Activated CD4-positive, alpha-beta T cell treated with anti-CD3 and anti-CD28 coated beads for 36 hours (primary cell): ENCODE measurements around the gene RAB17. TPM values are rescaled to one million over a fixed set of nuclear protein-coding genes. Genes with fewer than 3 reads are reported as not detected.

ENCODE experiments used
- ATAC-seq: fragments of 200-7000 bp; cut with Tn5 transposase; one replicate; pipeline ENCODE4 v1.10.0; 2021; ENCODE audit warnings: mild to moderate bottlenecking, moderate library complexity
- CTCF ChIA-PET: fragments of 350-600 bp; sonication (Branson Sonifier 250); formaldehyde crosslinking; loops from one replicate; lab custom pipeline; 2021; ENCODE audit warnings: antibody characterized with exemption; lab: Charles Lee
- POLR2A ChIA-PET: fragments of 350-600 bp; sonication (Branson Sonifier 250); formaldehyde crosslinking; loops from one replicate; lab custom pipeline; 2021; ENCODE audit warnings: antibody characterized with exemption, inconsistent platforms; lab: Charles Lee
- DNase-seq: peaks from one replicate; pipeline ENCODE4 v3.0.0-alpha.2; 2020
- H3K27ac Mint-ChIP-seq: one replicate; pipeline ENCODE4 v1.8.0; 2021; ENCODE audit warnings: mixed read lengths
- H3K27me3 Mint-ChIP-seq: one replicate; pipeline ENCODE4 v1.8.0; 2021; ENCODE audit warnings: mixed read lengths
- H3K36me3 Mint-ChIP-seq: one replicate; pipeline ENCODE4 v1.8.0; 2021; ENCODE audit warnings: low read depth, mixed read lengths
- H3K4me1 Mint-ChIP-seq: one replicate; pipeline ENCODE4 v1.8.0; 2021; ENCODE audit warnings: mixed read lengths
- H3K4me3 Mint-ChIP-seq: one replicate; pipeline ENCODE4 v1.8.0; 2021; ENCODE audit warnings: mild to moderate bottlenecking, moderate library complexity, mixed read lengths
- H3K9me3 Mint-ChIP-seq: one replicate; pipeline ENCODE4 v1.8.0; 2021; ENCODE audit warnings: low read depth, mixed read lengths
- intact Hi-C, 2 experiments: fragments of 100-400 bp; cut with DNase I in 1 of 2; cut with micrococcal nuclease in 1 of 2; formaldehyde crosslinking; loops; one replicate each; pipeline versions ENCODE4 v1.14.2 to v1.15.1; 2022 to 2024; cut with DNase I, micrococcal nuclease
- total RNA-seq, 2 experiments: library from RNA; stranded (reverse); gene quantifications; one replicate each; pipeline ENCODE4 v1.2.3, GENCODE V29; 2021

RAB17 gene
- total RNA-seq, 2 experiments from 2014 or later: 0.18 to 0.30 TPM

DNA sequence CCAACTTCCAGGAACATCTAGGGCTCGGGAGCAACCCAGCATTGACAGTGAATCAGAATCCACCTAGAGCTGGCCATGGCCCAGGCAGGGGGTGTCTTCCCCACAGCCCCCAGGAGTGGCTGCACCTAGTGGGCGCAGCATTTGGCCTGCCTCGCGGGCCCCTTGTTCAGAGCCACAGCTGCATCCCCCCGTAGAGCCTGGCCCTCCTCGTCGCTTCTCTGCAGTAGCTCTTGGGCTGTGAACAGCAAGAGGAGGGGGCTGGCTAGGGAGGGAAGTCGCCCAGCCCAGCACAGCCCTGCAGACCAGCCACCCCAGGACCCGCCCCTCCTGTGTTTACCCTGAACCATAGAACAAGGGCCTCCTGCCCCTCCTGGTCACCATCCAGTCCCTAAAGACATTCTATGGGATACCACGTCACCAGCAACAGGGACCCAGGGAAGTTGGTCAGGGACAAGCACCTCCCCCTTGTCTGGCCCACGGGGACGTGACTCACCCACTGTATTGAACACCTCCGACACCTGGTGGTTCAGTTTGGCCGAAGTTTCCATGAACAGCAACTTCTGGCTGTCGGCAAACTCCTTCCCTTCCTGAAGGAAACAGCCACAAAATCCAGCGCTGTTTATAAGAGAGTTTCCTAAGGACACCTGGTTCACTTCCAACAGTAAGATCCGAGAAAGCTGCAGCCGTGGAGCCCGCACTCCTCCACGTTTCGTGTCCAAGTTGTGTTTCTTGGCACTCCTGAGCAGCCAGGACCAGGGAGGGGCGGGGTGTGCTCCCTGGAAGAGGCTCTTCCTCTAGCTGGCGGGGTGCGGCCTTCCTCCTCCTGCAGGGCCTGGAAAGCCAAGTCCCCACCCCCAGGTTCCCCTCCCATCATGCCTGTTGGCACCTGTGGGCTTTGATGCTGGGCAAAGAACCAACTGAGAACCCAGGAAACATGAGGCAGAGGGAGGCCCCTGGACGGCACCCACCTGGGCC lies 15.4 kb downstream of the RAB17 start:
- Mint-ChIP-seq H3K4me1 (no peaks in the 10 kb centered on the region), H3K9me3 (no peaks in the 10 kb centered on the region), H3K27ac (no peak overlapping the region), H3K36me3 (no peaks in the 10 kb centered on the region), H3K27me3 (no peaks in the 10 kb centered on the region), H3K4me3 (no peak overlapping the region)
- no peak for ATAC-seq
- no peak for DNase-seq
- intact Hi-C loops: loop anchor here in 1 of 2 experiments (10.0 kb wide), 1 partner anchor 150 kb away; no protein-coding TSS in a partner anchor
- POLR2A ChIA-PET: no interaction called here
- CTCF ChIA-PET: interaction anchor here (0.6 to 5.3 kb wide), 3 partner anchors 63 to 206 kb away, joined by 3 to 233 read pairs (median 23); no protein-coding TSS in a partner anchor

DNA sequence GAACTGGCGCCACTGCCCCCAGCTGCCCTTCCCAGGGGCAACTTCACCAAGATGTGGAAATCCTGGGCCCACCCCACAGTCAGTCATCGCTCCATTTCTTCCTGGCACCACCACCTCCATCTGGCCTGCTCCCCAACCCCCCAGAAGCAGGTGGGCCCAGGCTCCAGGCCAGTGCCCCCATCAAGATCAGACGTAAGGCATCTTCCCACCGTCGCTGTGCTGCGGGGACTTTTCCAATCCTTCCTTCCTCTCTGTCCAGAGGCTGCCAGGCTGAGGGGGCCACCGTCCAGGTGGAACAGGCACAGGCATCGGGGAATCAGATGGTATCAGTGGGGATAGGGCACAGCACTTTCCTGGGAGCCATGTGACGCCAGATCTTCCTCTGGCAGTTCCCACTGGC lies 16.1 kb downstream of the RAB17 start:
- H3K4me3 Mint-ChIP-seq: no peak overlapping the region
- no peak overlapping the region for H3K27ac Mint-ChIP-seq
- DNase-seq: no peak
- H3K27me3 Mint-ChIP-seq: no peaks in the 10 kb centered on the region
- POLR2A ChIA-PET: no interaction called here
- CTCF ChIA-PET: interaction anchor here (5.3 kb wide), 1 partner anchor 62 kb away, joined by 233 read pairs; no protein-coding TSS in a partner anchor
- intact Hi-C loops: loop anchor here in 1 of 2 experiments (10.0 kb wide), 1 partner anchor 150 kb away; no protein-coding TSS in a partner anchor
- no peak for ATAC-seq
- no peaks in the 10 kb centered on the region for H3K4me1 Mint-ChIP-seq
- no peaks in the 10 kb centered on the region for H3K36me3 Mint-ChIP-seq
- H3K9me3 Mint-ChIP-seq: no peaks in the 10 kb centered on the region

DNA sequence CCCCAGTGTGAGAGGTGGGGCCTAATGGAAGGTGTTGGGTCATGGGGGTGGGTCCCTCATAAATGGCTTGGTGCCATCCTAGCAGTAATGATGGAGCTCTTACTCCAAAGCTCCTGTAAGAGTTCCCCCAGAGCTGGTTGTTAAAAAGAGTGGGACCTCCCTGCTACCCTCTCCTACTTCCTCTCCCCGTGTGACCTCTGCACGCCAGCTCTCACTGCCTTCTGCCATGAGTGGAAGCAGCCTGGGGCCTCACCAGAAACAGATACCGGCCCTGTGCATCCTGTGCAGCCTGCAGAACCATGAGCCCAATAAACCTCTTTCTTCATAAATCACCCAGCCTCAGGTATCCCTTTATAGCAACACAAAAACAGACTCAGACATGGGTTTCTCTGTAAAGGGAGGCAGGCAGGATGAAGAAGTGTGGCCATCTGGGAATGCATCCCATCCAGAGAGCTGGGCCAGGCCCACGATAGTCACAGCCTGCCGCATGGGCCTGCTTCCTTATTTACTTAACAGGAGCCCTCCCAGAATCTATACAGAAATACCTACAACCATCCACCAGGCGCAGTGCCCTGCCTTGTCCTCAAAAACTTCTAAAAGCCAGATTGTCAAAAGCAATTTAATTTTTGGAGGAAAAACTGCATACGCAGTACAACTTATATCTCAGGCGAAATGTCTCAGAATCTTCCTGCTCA lies 16.7 kb downstream of the RAB17 start:
- DNase-seq: no peak
- intact Hi-C loops: loop anchor here in 1 of 2 experiments (10.0 kb wide), 1 partner anchor 149 kb away; no protein-coding TSS in a partner anchor
- CTCF ChIA-PET: interaction anchor here (0.8 to 5.3 kb wide), 4 partner anchors 8 to 452 kb away, joined by 3 to 233 read pairs (median 13); no protein-coding TSS in a partner anchor
- Mint-ChIP-seq H3K4me3 (no peak overlapping the region), H3K9me3 (no peaks in the 10 kb centered on the region), H3K4me1 (no peaks in the 10 kb centered on the region), H3K27me3 (no peaks in the 10 kb centered on the region), H3K27ac (no peak overlapping the region), H3K36me3 (no peaks in the 10 kb centered on the region)
- POLR2A ChIA-PET: no interaction called here
- no peak for ATAC-seq

DNA sequence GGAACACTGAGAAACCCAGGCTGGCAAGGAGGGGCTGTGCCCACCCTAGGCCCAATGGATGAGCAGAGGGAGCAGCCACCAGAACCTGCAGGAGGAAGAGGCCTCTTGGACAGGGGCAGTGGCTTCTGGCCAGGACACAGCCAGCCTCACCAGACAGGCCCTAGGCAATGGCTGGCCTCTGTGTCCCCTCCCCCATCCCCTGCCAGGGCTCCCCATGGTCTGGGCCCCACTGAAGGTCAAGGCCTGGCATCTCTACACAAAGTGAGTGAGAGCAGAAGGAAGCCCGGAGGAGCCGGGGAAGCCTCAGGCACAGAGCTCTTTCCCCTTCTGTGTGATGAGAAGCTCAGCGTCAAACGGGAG lies 17.8 kb downstream of the RAB17 start:
- ATAC-seq (no peak), DNase-seq (no peak)
- H3K27ac Mint-ChIP-seq: no peak overlapping the region
- H3K27me3 Mint-ChIP-seq: no peaks in the 10 kb centered on the region
- H3K4me1 Mint-ChIP-seq: no peaks in the 10 kb centered on the region
- POLR2A ChIA-PET: no interaction called here
- CTCF ChIA-PET: interaction anchor here (0.6 to 5.3 kb wide), 34 partner anchors 9 to 487 kb away, joined by 3 to 233 read pairs (median 7); partner anchors contain the start of gene COPS8
- intact Hi-C loops: loop anchor here (1.0 to 10.0 kb wide), 5 partner anchors 60 to 450 kb away; no protein-coding TSS in a partner anchor
- H3K4me3 Mint-ChIP-seq: no peak overlapping the region
- H3K9me3 Mint-ChIP-seq: no peaks in the 10 kb centered on the region
- no peaks in the 10 kb centered on the region for H3K36me3 Mint-ChIP-seq

DNA sequence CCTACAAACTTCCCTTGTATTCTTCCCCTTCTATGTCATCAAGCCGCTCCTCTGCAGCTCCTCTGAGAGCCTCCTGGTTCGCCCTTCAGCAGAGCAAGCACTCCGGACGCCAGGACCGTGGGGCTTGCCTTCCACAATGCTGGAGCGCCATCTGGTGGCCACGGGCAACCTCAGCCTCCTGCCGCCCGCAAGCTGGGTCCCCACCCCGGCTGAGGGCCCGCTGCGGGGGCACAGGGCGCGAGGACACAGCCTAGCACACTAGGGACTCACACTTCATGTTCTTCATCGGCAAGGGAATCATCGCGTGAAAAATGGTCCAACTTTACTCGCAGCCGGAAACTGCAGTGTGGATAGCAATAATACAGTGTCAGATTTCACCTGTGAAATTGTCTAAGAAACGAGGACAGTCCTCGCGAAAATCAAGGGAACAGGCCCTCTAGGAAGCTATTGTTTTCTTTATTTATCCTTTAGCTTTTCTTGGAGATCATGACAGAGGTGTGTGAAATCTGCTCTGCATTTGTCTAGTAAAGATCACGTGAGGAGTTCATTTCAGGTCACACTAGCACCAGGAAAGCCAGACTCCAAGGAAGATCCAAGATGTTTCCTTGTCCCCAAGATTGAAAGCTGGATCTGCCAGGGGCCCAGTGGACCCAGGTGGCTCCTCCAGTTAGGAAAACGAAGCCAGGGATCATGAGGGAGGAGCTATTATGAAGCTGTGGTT lies 18.4 kb downstream of the RAB17 start:
- Mint-ChIP-seq H3K9me3 (no peaks in the 10 kb centered on the region), H3K27ac (no peak overlapping the region), H3K36me3 (no peaks in the 10 kb centered on the region), H3K4me3 (no peak overlapping the region), H3K4me1 (no peaks in the 10 kb centered on the region), H3K27me3 (no peaks in the 10 kb centered on the region)
- ATAC-seq (peak; percentile 99), DNase-seq (peak; percentile 95)
- CTCF ChIA-PET: interaction anchor here (0.5 to 5.3 kb wide), 49 partner anchors 8 to 487 kb away, joined by 3 to 233 read pairs (median 5); partner anchors contain the start of gene COPS8
- intact Hi-C loops: loop anchor here (1.0 to 10.0 kb wide), 5 partner anchors 60 to 450 kb away; no protein-coding TSS in a partner anchor
- POLR2A ChIA-PET: interaction anchor here (0.6 to 1.1 kb wide), 2 partner anchors 9 to 59 kb away, joined by 3 read pairs; no protein-coding TSS in a partner anchor

DNA sequence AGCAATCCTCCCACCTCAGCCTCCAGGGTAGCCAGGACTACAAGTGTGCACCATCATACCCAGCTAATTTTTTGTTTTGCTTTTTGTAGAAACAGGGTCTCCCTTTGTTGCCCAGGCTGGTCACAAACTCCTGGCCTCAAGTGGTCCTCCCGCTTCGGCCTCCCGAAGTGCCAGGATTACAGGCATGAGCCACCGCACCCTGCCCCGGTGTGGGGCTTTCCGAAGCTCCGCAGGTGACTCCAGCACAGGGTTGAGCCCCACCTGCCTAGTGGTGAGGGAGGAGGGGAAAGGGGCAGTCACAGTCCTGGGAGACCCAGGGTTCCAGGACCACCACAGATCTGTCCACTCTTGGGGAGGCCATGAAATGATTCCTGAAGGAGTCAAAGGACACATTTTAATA lies 19.0 kb downstream of the RAB17 start:
- Mint-ChIP-seq H3K4me1 (no peaks in the 10 kb centered on the region), H3K4me3 (no peak overlapping the region), H3K9me3 (no peaks in the 10 kb centered on the region), H3K36me3 (no peaks in the 10 kb centered on the region), H3K27ac (no peak overlapping the region), H3K27me3 (no peaks in the 10 kb centered on the region)
- intact Hi-C loops: loop anchor here in 1 of 2 experiments (10.0 kb wide), 1 partner anchor 147 kb away; no protein-coding TSS in a partner anchor
- ChIA-PET CTCF (interaction anchor here (0.5 to 5.3 kb wide), 39 partner anchors 8 to 486 kb away, joined by 3 to 233 read pairs (median 6); partner anchors contain the start of gene COPS8), POLR2A (interaction anchor here (0.6 to 1.1 kb wide), 2 partner anchors 10 to 59 kb away, joined by 3 read pairs; no protein-coding TSS in a partner anchor)
- ATAC-seq (peak; percentile 11), DNase-seq (no peak)

DNA sequence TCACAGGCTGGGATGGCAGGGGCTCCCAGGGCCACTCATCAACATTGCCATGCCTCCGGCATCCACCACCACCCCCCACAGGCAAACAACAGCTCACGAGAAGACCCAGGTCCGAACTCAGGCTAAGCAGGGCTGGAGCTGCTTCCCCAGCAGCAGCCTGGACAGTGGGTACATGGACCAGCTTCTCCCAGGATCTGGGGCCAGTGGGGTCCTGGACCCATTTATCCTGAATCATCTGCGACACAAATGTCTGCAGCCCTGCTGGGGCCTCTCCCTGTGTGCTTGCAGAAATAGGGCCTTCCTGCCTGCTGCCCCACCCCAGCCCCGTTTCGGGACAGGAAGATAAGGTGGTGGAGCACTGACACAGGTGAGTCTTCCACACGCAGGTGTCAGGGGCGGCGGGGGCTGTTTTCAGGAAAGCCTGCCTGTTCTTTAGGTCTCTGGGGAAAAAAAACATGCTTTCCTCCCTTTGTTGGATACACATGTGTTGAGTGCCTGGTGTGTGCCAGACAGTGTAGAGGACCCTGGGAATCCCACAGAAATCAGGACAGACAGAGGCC lies 19.7 kb downstream of the RAB17 start:
- no peaks in the 10 kb centered on the region for H3K9me3 Mint-ChIP-seq
- H3K27ac Mint-ChIP-seq: no peak overlapping the region
- ATAC-seq (no peak), DNase-seq (no peak)
- ChIA-PET POLR2A (no interaction called here), CTCF (interaction anchor here (0.9 to 5.3 kb wide), 15 partner anchors 9 to 443 kb away, joined by 3 to 233 read pairs (median 6); no protein-coding TSS in a partner anchor)
- intact Hi-C loops: loop anchor here in 1 of 2 experiments (10.0 kb wide), 1 partner anchor 146 kb away; no protein-coding TSS in a partner anchor
- H3K4me3 Mint-ChIP-seq: no peak overlapping the region
- H3K36me3 Mint-ChIP-seq: no peaks in the 10 kb centered on the region
- H3K27me3 Mint-ChIP-seq: no peaks in the 10 kb centered on the region
- H3K4me1 Mint-ChIP-seq: no peaks in the 10 kb centered on the region

DNA sequence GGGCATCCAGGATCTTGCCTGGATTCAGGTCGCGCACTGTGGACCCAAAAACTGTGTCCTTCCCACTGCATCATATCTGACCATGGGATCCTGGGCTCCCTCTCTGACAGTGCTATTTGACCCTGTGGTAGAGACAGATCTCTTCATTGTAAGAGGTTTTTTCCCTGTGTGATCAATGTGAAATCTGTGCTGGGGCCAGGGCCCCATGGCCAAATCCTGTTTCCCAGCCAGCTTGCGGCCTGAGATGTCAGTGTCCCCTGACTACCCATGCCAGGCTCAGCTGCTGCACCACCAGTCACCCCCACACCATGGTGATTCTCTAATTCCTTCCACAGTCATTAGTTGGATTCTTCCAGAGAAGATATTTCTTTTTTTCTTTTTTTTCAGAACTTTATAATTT lies 20.6 kb downstream of the RAB17 start:
- DNase-seq (no peak), ATAC-seq (no peak)
- ChIA-PET POLR2A (no interaction called here), CTCF (interaction anchor here (3.4 to 5.3 kb wide), 2 partner anchors 12 to 58 kb away, joined by 21 to 233 read pairs; no protein-coding TSS in a partner anchor)
- H3K27me3 Mint-ChIP-seq: no peaks in the 10 kb centered on the region
- H3K4me1 Mint-ChIP-seq: no peaks in the 10 kb centered on the region
- no peaks in the 10 kb centered on the region for H3K9me3 Mint-ChIP-seq
- H3K4me3 Mint-ChIP-seq: no peak overlapping the region
- H3K27ac Mint-ChIP-seq: no peak overlapping the region
- intact Hi-C loops: loop anchor here in 1 of 2 experiments (10.0 kb wide), 1 partner anchor 145 kb away; no protein-coding TSS in a partner anchor
- no peaks in the 10 kb centered on the region for H3K36me3 Mint-ChIP-seq

DNA sequence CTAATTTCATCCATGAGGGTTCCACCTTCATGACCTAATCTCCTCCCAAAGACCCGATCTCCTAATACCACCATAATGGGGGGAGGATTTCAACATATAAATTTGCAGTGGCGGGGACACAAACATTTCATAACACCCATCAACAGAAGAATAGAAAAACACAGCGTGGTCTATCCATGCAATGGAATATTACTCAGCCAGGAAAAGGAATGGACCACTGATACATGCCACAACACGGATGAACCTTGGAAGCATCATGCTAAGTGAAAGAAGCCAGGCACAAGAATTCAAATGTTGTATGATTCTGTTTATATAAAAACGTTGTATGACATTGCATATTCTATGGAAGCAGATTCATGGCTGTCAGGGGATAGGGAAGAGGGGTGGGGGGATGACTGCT lies 21.5 kb downstream of the RAB17 start:
- H3K4me1 Mint-ChIP-seq: no peaks in the 10 kb centered on the region
- H3K36me3 Mint-ChIP-seq: no peaks in the 10 kb centered on the region
- no peak overlapping the region for H3K27ac Mint-ChIP-seq
- ChIA-PET CTCF (interaction anchor here (1.0 kb wide), 1 partner anchor 56 kb away, joined by 3 read pairs; no protein-coding TSS in a partner anchor), POLR2A (no interaction called here)
- no peaks in the 10 kb centered on the region for H3K27me3 Mint-ChIP-seq
- ATAC-seq (no peak), DNase-seq (no peak)
- no peak overlapping the region for H3K4me3 Mint-ChIP-seq
- intact Hi-C loops: no loop called here
- H3K9me3 Mint-ChIP-seq: no peaks in the 10 kb centered on the region

DNA sequence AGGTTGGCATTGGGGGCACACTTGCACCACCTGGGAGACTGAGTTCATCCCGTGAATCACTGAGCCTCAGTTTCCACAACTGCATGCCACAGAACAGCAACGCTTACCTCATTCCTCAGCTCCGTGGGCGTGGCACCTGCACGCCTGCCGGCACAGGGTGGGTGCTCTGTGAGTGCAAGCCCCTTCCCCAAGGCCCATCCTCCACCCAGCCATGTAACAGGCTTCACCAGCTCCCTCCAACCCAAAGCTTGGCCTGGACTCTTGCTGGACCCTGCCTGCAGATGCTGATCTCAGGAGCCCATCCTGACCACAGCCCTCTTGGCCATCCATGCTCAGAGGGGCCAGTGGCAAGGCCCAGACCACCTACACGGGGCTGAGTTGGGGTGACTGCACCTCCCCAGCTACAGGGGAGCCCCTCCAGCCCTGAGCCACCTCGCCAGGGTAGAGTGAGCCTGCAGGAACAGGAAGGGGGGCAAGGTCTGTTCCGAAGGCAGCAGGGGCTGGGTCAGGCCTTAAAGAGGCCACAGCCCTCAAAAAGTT lies 22.3 kb downstream of the RAB17 start:
- Mint-ChIP-seq H3K27me3 (no peaks in the 10 kb centered on the region), H3K9me3 (no peaks in the 10 kb centered on the region), H3K4me3 (no peak overlapping the region), H3K4me1 (no peaks in the 10 kb centered on the region), H3K36me3 (no peaks in the 10 kb centered on the region), H3K27ac (no peak overlapping the region)
- DNase-seq (no peak), ATAC-seq (no peak)
- intact Hi-C loops: no loop called here
- CTCF ChIA-PET: interaction anchor here (1.0 to 1.1 kb wide), 2 partner anchors 17 to 55 kb away, joined by 3 read pairs; no protein-coding TSS in a partner anchor
- POLR2A ChIA-PET: no interaction called here
